Activated T-cell treated with anti-CD3 and anti-CD28 coated beads for 48 hours (primary cell): ENCODE data around the gene ALG2.
A peak's percentile ranks its signal among the peaks of the same experiment; 100 is the strongest.

ENCODE experiments used
- DNase-seq: peaks from one replicate; pipeline ENCODE4 v3.0.0-alpha.2; 2020; ENCODE audit warnings: low read depth

The ALG2 gene

GRCh38 chr9:99192786-99193465, 28.8 kb downstream of the ALG2 start:
- DNase-seq: no peak

GRCh38 chr9:99190597-99191283, 31.0 kb downstream of the ALG2 start:
- no peak for DNase-seq

- no peak for DNase-seq
These were observed 31.7 kb downstream of the ALG2 start for GRCh38 chr9:99189887-99190596.

- no peak for DNase-seq
These were observed 32.6 kb downstream of the ALG2 start for GRCh38 chr9:99189186-99189585.

- no peak for DNase-seq
These were observed 34.4 kb downstream of the ALG2 start for GRCh38 chr9:99187311-99187710.

- no peak for DNase-seq
These were observed 35.8 kb downstream of the ALG2 start for GRCh38 chr9:99185934-99186333.

- no peak for DNase-seq
These were observed 36.5 kb downstream of the ALG2 start for GRCh38 chr9:99185348-99185632.

- DNase-seq: peak; percentile 63
These were observed 37.0 kb downstream of the ALG2 start for GRCh38 chr9:99184475-99185347.

- no peak for DNase-seq
These were observed 37.6 kb downstream of the ALG2 start for GRCh38 chr9:99184110-99184474.

GRCh38 chr9:99183616-99184015, 38.1 kb downstream of the ALG2 start:
- DNase-seq: no peak

- no peak for DNase-seq
These were observed 39.4 kb downstream of the ALG2 start for GRCh38 chr9:99182356-99182755.

- DNase-seq: peak; percentile 10
These were observed 40.1 kb downstream of the ALG2 start for GRCh38 chr9:99181621-99182020.

GRCh38 chr9:99181206-99181605, 40.5 kb downstream of the ALG2 start:
- no peak for DNase-seq

- DNase-seq: no peak
These were observed 41.1 kb downstream of the ALG2 start for GRCh38 chr9:99180662-99181061.

GRCh38 chr9:99180199-99180598, 41.5 kb downstream of the ALG2 start:
- no peak for DNase-seq

GRCh38 chr9:99178912-99179872, 42.5 kb downstream of the ALG2 start:
- DNase-seq: no peak

- no peak for DNase-seq
These were observed 44.0 kb downstream of the ALG2 start for GRCh38 chr9:99177576-99178366.

- no peak for DNase-seq
These were observed 45.2 kb downstream of the ALG2 start for GRCh38 chr9:99176527-99177013.

GRCh38 chr9:99173570-99174504, 47.9 kb downstream of the ALG2 start:
- DNase-seq: no peak
